ENCODE data around the gene ASCL5.

Gene ASCL5

GRCh38 chr1:201153474-201154388 is 26.7 kb upstream of the ASCL5 start:
- no peak for FAIRE-seq

- FAIRE-seq, result no peak
Observed at GRCh38 chr1:201149400-201149799, 22.4 kb upstream of the ASCL5 start.

GRCh38 chr1:201147396-201148015 is 20.5 kb upstream of the ASCL5 start:
- FAIRE-seq, result no peak

GRCh38 chr1:201146626-201147390 is 19.8 kb upstream of the ASCL5 start:
- no peak for FAIRE-seq

GRCh38 chr1:201145816-201146215 is 18.8 kb upstream of the ASCL5 start:
- FAIRE-seq, result no peak

- no peak for FAIRE-seq
Observed at GRCh38 chr1:201145132-201145531, 18.1 kb upstream of the ASCL5 start.

- no peak for FAIRE-seq
Observed at GRCh38 chr1:201144701-201145100, 17.7 kb upstream of the ASCL5 start.

GRCh38 chr1:201143726-201144635 is 17.0 kb upstream of the ASCL5 start:
- no peak for FAIRE-seq

- FAIRE-seq, result no peak
Observed at GRCh38 chr1:201142849-201143725, 16.1 kb upstream of the ASCL5 start.

GRCh38 chr1:201142011-201142848 is 15.2 kb upstream of the ASCL5 start:
- no peak for FAIRE-seq

GRCh38 chr1:201141418-201141817 is 14.4 kb upstream of the ASCL5 start:
- no peak for FAIRE-seq

- no peak for FAIRE-seq
Observed at GRCh38 chr1:201140941-201141260, 13.9 kb upstream of the ASCL5 start.

- FAIRE-seq, result no peak
Observed at GRCh38 chr1:201140235-201140940, 13.4 kb upstream of the ASCL5 start.

- no peak for FAIRE-seq
Observed at GRCh38 chr1:201139756-201140155, 12.8 kb upstream of the ASCL5 start.

- FAIRE-seq, result no peak
Observed at GRCh38 chr1:201139306-201139705, 12.3 kb upstream of the ASCL5 start.

- FAIRE-seq, result no peak
Observed at GRCh38 chr1:201138311-201138840, 11.4 kb upstream of the ASCL5 start.

- no peak for FAIRE-seq
Observed at GRCh38 chr1:201137579-201138310, 10.8 kb upstream of the ASCL5 start.

- FAIRE-seq, result no peak
Observed at GRCh38 chr1:201137024-201137392, 10.0 kb upstream of the ASCL5 start.
